Activated CD4-positive, CD25-positive, alpha-beta regulatory T cell treated with anti-CD3 and anti-CD28 coated beads, Interleukin-2, amount 50 U/mL, for 24 hours (primary cell): ENCODE data around the gene FGF4.
"Not testable (repeated sequence)": the region's sequence is repeated elsewhere in the genome, so short reads cannot be mapped to it uniquely, and the experiment has no call there.

ENCODE experiments used
- ATAC-seq, 2 donors: fragments of 150-1000 bp; cut with Tn5 transposase; one replicate each; pipeline ENCODE4 v1.10.0; 2021; ENCODE audit warnings: mild to moderate bottlenecking in 1 of 2, moderate library complexity in 1 of 2

The FGF4 gene

DNA sequence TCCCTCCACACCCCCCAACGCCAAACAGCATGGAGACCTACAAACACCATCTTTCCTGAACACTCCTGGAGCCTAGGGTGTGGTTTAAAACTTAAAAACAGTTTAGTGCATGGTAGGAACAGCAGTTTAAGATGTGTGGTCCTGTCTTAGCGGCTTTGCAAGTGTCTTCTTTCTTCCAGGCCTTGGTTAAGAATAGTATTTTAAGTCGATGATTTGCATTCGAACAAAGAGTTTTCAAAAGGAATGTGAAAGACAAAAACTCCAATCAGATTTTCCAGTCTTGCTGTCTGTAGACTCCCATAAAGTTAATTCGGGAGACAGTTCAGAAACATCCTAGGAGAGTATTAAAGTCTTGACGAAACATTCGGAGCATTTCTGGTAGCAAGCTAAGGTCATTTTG is 3.7 kb downstream of the FGF4 start:
- ATAC-seq: no peak

DNA sequence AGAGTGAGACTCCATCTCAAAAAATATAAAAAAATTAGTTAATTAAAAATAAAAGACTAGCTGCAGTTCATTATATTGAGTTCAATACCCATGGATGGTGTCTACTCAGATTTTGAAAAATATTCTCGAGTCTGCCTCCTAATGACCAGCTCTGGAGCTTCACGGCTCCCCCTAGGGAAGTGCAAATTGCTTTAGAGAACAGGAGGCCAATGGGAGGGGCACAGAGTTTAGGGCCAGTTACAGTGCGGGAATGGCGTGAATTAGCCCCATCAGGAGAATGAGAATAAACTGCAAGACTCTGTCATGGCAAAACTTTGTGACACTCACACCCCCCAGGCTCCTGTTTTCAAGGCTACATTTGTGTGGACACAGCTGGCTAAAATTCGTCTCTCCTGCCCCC is 4.6 kb downstream of the FGF4 start:
- ATAC-seq: no peak

DNA sequence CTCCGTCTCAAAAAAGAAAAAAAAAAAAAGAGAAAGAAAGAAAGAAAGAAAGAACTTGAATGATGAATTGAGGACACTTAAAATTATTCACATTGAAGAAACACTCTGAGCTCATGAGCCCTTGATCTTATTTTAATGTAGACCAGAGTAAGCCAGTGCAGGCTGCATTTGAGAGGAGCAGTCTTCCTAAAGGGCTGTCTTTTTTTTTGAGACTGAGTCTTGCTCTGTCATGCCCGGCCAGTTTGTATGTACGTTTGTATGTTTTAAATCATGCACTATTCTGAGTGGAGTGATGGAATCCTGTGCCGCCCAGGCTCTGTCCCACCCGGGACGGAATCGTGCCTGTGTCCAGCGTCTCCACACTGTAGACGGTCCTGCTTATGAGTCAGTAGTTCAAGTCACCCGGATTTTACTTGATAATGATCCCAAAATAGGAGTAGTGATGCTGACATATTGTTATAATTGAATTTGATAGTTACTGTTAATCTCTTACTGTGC is 9.6 kb downstream of the FGF4 start:
- ATAC-seq: no peak

DNA sequence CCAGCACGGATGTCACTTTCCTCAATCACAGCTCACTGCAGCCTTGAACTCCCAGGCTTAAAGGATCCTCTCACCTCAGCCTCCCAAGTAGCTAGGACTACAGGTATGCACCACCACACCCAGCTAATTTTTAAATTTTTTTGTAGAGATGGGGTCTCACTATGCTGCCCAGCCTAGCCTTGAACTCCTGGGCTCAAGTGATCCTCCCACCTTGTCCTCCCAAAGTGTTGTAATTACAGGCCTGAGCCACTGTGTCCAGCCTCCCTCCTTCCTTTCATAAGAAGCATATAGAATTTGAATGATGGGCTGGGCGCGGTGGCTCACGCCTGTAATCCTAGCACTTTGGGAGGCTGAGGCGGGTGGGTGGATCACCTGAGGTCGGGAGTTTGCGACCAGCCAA is 10.2 kb downstream of the FGF4 start:
- ATAC-seq: not testable (repeated sequence)

DNA sequence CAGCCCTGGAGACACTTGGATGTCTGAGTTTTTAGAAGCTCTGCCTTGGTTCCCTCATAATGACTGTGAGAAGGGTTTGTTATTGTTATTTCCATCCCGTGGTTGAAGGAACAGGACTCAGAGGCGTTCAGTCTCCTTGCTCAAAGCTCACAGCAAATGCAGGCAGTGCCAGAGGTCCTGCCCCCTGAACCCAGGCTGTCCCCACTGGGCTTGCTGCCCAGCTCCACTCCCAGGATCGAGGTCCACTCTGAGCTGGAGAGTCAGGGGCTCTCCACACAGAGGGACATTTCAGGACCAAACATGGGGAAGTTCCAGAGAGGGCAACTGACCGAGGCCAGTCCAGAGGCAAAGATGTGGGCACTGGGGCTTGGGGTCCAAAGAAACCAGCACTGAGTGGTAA is 14.8 kb downstream of the FGF4 start:
- no peak for ATAC-seq

DNA sequence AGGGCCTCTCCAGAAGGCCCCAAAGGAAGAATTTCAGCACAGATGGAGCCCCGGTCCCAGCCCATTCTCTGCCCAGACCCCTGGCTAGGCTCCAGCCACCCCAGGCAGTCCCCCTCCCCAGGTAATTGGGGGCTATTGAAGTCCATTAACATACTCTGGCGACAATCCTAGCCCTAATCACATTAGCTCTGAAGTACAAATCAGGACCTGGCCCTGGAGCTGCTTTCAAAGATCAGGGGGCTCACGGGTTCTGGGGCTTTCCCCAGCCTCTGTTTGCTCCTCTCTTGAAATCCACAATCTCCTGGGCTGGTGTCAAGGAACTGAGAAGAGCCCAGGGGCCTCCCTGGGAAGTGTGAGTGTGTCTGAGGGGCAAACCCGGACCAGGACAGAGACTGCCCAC is 22.3 kb downstream of the FGF4 start:
- no peak for ATAC-seq

DNA sequence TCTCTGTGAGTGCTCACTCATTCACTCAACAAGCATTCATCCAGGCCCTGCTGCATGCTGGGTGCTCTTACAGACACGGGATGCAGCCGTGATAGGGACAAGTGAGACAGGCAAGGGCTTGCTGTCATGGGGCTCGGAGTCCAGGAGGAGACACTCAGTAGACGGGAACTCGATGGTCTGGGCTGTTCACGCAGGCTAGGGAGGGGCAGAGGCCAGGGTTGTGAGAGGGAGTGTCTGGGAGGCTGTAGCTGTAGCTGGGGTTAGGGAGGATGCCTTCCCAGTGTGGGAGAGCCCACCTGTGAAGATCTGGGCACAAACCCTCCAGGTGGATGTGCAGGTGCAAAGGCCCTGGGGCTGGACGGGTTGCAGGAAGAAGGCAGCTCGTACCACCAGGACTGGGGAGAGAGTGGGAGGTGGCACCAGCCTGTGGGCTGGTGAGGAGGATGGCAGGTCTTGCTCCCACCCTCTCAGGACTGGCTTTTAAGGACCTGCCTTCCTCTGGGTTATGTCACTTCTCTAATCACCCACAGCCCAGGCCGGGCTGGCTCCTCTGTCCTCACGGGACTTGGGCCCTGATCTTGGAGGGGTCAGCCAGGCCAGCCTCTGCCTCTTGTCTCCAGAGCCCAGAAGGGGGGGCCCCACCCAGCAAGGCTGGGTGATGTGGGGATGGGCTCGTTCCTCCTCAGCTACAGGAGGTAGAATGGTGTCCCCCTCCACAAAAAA is 24.1 kb downstream of the FGF4 start:
- no peak for ATAC-seq

DNA sequence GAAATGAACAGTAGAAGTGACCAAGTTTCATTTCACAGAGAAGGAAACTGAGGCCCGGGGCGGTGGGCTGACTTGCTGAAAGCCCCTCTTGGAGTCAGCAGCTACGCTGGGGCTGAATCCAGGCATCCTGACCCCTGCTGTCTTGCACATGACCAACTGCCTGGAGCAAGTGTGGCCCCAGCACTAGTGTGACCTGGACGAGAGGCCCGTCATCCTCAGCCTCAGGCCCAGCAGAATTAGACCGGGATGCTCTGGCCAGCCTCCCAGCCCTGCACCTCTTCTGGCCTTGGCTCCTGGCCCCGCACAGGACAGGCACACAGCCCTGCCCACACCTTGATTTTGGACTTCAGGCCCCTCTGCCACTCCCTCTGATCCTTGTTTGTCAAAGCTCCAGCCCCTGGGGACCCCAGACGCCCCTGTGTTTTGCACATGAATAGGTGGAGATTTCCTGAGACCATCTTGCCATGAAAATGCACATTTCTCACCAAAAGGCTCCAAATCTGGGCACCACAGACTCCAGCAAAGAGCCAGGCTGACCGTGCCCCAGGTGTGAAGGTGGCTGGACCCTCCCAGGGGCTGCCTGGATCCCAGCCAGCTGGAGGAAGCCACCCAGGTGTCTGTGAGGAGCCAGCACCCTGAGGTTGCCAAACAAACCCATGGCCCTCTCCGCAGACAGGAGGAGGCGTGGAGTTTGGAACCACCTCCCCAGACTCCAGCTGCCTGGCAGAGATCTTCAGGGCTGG is 24.9 kb downstream of the FGF4 start:
- ATAC-seq: no peak

DNA sequence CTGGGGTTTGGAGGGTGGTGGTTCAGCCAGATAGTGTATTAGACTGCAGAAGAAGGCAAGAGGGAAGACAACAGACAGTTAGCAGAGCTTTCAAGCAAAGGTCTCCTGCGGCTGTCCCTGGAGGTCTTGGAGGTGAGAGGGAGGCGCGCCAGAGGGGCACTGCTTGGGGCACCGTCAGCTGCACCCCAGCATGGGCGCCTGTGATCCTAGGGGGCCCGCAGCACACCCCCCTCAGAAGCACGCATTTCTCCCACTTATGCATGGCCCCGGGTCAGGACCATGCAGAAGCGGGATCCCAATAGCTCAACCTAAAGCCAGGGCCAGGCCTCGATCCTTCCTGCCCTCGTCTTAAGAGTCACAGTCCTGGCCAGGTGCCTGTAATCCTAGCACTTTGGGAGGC is 26.5 kb downstream of the FGF4 start:
- no peak for ATAC-seq

DNA sequence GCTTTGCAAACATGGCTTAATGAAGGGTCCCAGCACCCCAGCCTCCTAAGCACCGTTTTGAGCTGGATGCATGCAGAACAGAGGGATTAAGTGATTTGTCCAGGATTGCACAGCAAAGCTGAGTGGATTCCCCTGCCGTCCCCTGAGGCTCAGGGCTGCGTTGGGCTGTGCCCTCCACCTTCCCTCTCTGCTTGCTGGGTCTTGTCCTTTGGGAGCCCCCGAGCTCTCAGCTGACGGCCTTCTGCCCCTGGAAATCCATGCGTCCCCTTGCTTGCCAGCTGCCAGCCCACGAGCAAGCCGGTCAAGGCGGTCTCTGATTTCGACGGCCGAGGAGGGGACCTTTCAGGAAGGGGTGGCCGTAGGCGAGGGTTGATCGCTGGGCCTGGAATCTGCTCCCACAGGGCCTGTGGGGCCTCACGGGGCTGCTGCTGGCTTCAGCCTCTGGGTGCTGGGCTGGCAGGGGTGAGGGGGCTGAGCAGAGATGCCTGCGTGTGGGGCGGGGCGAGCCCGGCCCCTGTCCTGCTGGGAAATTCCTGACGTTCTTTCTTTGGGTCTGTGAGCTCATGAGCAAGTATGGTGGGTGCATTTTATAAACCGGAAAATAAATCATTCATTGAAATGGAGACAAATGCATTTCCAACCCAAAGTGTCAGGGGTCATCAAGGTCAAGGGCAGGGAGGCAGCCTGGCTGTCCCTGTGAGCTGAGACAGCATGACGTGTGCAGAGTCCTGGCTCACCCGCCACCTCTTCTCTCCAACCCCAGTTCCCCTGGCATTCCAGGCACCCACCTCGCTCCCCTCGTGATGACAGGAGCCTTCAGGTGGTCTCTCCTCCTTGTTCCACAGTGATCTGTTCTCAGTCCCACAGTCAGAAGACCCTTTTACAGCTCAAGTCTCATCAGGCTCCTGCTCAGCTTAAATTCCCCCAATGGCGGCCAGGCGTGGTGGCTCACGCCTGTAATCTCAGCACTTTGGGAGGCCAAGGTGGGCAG is 28.1 kb downstream of the FGF4 start:
- ATAC-seq: no peak

DNA sequence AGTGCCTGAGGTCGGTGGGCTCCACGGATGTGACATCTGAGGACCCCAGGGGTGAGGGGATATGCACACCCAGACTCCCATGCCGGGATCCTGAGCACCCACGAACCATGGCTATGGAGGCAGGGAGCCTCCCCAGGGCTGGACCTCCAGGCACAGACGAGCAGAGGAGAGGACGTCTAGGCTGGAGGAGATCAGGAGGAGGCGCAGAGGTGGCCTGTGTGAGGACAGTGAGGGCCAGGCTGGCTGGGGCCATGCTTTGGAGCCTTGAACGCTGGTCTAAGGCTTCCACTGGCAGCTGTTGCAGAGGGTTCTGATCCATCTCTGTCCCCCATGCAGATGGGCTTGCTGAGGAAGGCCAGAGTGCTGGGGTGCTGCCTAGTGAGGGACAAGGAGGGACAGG is 29.0 kb downstream of the FGF4 start:
- no peak for ATAC-seq

DNA sequence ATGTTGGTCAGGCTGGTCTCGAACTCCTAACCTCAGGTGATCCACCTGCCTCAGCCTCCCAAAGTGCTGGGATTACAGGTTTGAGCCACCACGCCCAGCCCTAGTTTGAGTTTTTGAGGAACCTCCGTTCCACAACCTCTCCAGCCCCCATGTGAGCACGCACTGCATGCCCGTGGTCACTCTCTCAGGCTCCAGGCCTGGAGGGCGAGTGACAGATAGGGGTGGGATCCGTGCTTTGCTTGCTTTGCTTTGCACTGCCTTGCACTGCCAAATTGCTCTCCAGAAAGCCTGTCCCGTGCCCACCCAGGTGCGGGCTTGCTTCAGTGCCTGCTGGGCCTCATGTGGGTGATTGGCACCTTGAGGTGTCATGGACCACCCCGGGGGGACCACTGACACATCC is 29.9 kb downstream of the FGF4 start:
- no peak for ATAC-seq

DNA sequence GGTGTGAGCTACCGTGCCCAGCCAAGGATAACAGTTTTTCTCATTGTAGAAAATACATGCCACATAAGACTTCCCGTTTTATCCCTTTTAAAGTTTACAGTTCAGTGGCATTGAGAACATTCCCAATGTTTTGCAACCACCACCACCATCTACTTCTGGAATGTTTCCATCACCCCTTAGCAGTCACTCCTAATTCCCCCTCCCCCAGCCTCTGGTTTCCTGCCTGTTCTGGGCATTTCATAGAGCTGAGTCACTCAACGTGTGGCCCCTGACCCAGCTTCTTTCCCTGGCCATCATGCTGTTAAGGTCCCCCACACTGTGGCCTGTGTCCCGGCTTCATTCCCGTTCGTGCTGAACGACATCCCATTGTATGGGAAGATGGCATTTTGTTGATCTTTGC is 30.7 kb downstream of the FGF4 start:
- no peak for ATAC-seq

DNA sequence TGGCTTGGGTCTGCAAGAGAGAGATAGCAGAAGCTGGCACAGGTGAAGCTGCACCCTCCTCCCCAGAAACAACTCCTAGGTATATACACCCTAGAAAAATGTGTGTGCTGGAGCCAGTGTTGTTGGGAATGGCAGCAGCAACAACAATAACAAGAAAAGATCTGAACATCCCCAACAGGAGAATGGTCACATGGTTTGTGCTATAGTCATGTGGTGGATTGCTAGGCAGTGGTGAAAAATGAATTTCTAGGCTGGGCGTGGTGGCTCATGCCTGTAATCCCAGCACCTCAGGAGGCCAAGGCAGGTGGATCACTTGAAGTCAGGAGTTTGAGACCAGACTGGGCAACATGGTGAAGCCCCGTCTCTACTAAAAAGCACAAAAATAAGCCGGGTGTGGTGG is 40.3 kb downstream of the FGF4 start:
- no peak for ATAC-seq

DNA sequence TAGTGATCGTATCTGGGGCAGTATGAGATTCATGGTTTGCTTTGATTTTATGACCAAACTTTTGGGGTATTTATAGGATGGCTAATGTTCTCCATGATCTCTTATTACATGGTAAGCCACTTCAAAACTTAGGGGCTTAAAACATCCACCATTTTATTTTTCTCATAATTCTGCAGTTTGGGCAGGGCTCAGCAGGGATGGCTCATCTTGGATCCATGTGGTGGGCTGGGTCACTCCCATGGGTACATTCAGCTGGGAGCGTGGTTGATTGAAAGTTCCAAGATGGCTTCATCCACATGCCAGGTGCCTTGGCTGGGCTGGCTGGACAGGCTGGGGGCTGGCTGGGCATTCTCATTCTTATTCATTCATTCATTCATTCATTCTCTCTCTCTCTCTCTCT is 40.8 kb downstream of the FGF4 start:
- ATAC-seq: no peak

DNA sequence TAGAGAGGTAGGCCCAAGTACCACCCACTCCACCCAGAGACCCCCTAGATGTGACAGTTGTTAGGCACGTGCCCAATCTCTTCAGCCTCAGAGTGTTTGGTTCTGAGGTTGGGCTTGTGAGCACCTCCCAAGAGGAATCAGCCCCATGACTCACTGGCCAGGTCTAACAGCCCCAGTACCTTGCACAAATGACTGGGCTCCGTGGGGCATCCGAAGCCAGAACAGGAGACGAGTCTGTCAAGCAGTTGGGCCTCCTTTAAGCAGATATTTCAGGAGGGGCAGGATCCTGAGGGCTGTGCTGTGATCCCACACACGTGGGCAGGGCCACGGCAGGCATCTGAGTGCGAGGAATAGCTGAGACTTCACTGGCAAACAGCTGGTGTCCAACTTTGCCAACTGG is 42.2 kb downstream of the FGF4 start:
- ATAC-seq: no peak

DNA sequence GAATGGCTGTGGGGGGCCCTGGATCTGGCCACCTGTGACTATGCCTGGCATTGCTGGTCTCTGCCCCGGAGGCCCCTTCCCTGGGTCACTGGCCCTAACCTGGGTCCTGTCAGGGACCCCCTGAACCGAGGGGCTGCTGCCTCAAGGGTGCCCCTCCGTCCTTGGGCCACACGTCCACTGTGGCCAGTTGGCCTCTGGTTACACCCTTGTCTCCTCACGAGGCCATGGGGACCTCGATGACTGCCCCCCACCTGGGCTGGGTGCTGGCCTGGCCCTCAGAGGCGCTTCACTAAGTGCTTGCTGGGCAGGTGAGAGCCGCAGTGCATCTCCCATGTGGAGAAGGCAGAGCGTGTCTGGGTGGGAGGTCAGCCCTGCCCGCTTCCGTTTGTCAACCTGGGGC is 44.0 kb downstream of the FGF4 start:
- ATAC-seq: no peak

DNA sequence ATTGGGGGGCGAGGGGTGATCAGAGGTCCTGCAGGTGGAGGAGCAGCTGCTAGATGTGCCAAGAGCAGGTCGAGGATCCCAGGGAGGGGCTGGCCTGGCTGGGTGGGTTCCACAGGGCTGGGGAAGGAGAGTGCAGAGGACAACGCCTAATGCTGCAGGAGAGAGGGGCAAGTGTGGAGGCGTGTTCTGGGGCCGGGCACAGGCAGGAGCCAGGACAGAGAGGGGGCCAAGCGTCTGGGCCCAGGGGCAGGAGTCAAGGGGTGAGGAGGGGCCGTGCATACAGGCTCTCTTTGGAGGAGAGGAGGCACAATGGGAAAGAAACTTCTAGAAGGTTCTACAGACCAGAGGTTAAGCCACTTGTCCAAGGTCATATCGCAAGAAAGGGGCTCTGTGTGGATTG is 44.6 kb downstream of the FGF4 start:
- ATAC-seq: no peak

DNA sequence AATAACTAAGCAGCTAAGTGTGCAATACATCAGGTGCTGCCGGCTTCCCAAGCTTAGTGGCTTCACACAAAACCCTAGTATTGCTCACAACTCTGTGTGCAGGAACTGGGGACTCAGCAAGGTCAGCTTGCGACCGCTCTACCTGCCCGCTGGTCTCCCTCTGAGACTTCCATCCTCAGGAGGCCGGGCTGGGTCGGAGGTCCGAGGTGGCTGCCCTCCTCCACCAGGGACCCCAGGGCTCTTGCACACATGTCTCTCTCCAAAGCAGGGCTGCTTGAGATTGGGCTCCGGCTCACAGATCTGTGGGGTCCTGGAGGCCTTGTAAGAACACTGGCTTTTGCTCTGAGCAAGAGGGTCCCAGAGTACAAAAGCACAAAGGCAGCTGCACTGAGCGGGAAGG is 45.9 kb downstream of the FGF4 start:
- ATAC-seq: no peak

DNA sequence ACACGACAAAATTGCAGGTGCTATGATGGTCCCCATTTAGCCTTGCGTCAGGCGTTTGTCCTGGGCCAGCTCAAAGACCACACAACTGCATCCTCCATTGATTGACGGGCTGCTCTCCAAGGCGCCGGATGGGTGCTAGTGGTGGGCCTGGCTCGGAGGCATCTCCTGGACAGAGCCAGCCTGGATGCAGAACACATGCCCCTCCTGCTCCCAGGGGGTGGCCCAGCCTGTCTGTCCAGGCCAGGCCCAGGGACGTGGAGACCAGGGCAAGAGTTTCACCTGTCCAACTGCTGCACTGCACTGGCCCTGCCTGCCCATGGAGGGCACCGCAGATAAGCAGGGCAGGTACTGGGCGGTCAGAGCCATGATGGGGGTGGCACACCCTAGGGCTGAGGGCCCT is 47.9 kb downstream of the FGF4 start:
- no peak for ATAC-seq

DNA sequence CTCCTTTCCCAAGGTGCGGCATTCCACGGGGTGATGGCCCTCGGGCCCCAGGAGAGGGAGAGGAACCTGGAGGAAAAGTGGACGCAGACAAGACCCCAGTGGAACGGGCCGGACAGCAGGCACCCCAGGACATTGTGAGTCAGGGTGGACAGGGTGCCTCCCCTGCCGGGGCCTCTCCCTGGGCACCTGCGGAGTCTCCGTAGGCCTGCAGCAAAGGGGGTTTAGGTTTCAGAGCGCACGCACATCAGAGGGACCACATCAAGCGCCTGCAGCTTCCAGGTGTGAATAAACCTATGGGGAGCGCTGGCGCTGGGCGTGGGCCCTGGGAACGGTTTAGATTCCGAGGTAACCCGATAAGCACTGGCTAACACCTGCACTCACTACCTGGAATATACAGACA is 48.7 kb downstream of the FGF4 start:
- no peak for ATAC-seq

DNA sequence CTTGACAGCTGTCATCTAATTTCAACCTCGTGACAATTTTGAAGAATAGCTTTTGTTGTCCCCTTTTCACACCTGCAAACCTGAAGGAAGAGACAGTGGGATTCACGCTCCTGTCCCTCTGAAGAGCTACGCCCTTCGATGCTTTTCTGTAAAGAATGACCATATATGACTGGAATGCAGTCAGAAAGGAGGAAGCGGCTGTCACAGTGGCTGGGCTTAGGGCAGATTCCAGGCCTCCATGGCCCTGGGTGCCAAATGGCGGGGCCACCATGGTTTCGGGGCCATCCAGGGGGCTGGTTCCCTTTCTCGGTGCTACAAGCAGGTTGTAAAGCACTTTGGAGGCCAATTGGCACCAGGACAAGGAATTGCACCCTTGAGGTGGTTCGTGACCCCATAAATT is 49.1 kb downstream of the FGF4 start:
- no peak for ATAC-seq

DNA sequence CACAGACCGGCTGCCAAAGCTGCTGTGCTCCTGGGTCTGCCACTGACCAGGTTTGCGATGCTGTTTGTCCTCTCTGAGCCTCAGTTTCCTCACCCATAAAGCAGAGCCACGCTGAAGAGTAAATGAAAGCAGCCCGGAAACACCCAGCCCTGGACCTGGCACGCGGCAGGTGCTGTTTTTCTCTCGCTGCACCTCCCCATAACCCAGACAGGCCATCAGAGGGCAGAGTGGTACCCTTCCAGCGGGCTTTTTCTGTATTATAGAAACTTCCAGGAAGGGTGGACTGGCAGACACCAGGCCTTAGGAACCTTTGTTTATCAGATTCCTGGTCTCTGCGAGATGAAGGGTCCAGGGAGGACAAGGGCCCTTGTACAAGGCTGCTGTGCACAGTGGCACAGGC is 53.4 kb downstream of the FGF4 start:
- ATAC-seq: no peak
